ENCODE data around the gene POU6F1.

DNA sequence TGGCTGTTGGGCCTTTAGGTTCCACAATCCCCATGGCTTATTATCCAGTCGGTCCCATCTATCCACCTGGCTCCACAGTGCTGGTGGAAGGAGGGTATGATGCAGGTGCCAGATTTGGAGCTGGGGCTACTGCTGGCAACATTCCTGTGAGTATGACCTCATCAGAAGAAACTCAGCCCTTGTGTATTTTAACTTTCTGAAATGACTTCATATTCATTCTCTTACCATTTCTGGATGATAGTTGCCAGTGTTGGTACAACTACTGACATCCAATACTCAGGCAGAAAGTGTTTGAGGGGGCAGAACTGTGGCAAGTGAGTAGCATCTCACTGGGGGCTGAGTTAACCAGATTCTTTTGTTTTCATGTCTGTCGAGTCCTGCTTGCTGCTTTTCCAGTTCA is 23.1 kb upstream of the POU6F1 start:
- TF ChIP-seq, protein P1, sequence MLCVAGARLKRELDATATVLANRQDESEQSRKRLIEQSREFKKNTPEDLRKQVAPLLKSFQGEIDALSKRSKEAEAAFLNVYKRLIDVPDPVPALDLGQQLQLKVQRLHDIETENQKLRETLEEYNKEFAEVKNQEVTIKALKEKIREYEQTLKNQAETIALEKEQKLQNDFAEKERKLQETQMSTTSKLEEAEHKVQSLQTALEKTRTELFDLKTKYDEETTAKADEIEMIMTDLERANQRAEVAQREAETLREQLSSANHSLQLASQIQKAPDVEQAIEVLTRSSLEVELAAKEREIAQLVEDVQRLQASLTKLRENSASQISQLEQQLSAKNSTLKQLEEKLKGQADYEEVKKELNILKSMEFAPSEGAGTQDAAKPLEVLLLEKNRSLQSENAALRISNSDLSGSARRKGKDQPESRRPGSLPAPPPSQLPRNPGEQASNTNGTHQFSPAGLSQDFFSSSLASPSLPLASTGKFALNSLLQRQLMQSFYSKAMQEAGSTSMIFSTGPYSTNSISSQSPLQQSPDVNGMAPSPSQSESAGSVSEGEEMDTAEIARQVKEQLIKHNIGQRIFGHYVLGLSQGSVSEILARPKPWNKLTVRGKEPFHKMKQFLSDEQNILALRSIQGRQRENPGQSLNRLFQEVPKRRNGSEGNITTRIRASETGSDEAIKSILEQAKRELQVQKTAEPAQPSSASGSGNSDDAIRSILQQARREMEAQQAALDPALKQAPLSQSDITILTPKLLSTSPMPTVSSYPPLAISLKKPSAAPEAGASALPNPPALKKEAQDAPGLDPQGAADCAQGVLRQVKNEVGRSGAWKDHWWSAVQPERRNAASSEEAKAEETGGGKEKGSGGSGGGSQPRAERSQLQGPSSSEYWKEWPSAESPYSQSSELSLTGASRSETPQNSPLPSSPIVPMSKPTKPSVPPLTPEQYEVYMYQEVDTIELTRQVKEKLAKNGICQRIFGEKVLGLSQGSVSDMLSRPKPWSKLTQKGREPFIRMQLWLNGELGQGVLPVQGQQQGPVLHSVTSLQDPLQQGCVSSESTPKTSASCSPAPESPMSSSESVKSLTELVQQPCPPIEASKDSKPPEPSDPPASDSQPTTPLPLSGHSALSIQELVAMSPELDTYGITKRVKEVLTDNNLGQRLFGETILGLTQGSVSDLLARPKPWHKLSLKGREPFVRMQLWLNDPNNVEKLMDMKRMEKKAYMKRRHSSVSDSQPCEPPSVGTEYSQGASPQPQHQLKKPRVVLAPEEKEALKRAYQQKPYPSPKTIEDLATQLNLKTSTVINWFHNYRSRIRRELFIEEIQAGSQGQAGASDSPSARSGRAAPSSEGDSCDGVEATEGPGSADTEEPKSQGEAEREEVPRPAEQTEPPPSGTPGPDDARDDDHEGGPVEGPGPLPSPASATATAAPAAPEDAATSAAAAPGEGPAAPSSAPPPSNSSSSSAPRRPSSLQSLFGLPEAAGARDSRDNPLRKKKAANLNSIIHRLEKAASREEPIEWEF (CRISPR knock-in tag; IDR thresholded peaks at IDR 0.05): no peak
- TF ChIP-seq, protein P2, sequence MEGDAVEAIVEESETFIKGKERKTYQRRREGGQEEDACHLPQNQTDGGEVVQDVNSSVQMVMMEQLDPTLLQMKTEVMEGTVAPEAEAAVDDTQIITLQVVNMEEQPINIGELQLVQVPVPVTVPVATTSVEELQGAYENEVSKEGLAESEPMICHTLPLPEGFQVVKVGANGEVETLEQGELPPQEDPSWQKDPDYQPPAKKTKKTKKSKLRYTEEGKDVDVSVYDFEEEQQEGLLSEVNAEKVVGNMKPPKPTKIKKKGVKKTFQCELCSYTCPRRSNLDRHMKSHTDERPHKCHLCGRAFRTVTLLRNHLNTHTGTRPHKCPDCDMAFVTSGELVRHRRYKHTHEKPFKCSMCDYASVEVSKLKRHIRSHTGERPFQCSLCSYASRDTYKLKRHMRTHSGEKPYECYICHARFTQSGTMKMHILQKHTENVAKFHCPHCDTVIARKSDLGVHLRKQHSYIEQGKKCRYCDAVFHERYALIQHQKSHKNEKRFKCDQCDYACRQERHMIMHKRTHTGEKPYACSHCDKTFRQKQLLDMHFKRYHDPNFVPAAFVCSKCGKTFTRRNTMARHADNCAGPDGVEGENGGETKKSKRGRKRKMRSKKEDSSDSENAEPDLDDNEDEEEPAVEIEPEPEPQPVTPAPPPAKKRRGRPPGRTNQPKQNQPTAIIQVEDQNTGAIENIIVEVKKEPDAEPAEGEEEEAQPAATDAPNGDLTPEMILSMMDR (IDR thresholded peaks at IDR 0.05 in 2 of 3, conservative IDR thresholded peaks at IDR 0.05 in 1 of 3; ENCODE audit: insufficient read depth in 2 of 3, low read depth in 1 of 3, low read length in 3 of 3): no peak

Data from K562 (cell line).